HG03045 (cell line): ENCODE data around the gene U2AF1L4.

Source experiments
- ATAC-seq: cut with Tn5 transposase; IDR thresholded peaks from one replicate; pipeline ENCODE4 v1.9.1; 2021; ENCODE audit warnings: mild to moderate bottlenecking, moderate library complexity; ENCODE audit not compliant: unreplicated experiment

The U2AF1L4 gene

GRCh38 chr19:35745328-35746086 lies at the start of gene U2AF1L4, which contains the start of gene PSENEN:
Gene U2AF1L4 (minus strand): TSS chr19:35745418. CDS start chr19:35745391, 27 bp downstream.
Gene PSENEN (plus strand): TSS chr19:35745651. CDS start chr19:35745931, 280 bp downstream.
- peak; percentile 41 for ATAC-seq

GRCh38 chr19:35793381-35794165 lies 48.4 kb upstream of the U2AF1L4 start:
- no peak for ATAC-seq

- no peak for ATAC-seq
Observed at GRCh38 chr19:35792888-35793287, 47.7 kb upstream of the U2AF1L4 start.

GRCh38 chr19:35792312-35792711 lies 47.1 kb upstream of the U2AF1L4 start:
- ATAC-seq = no peak

- ATAC-seq = no peak
Observed at GRCh38 chr19:35791814-35792279, 46.6 kb upstream of the U2AF1L4 start.

GRCh38 chr19:35790981-35791813 lies 46.0 kb upstream of the U2AF1L4 start:
- no peak for ATAC-seq

- ATAC-seq = no peak
Observed at GRCh38 chr19:35789978-35790944, 45.0 kb upstream of the U2AF1L4 start.

- ATAC-seq = no peak
Observed at GRCh38 chr19:35789195-35789977, 44.2 kb upstream of the U2AF1L4 start.

GRCh38 chr19:35788205-35788960 lies 43.2 kb upstream of the U2AF1L4 start:
- ATAC-seq = no peak

- ATAC-seq = no peak
Observed at GRCh38 chr19:35787227-35787799, 42.1 kb upstream of the U2AF1L4 start.

GRCh38 chr19:35786299-35787160 lies 41.3 kb upstream of the U2AF1L4 start:
- ATAC-seq = no peak

GRCh38 chr19:35785339-35785627 lies 40.1 kb upstream of the U2AF1L4 start:
- ATAC-seq = no peak

GRCh38 chr19:35784503-35785338 lies 39.5 kb upstream of the U2AF1L4 start:
- ATAC-seq = no peak

GRCh38 chr19:35783469-35784434 lies 38.5 kb upstream of the U2AF1L4 start:
- ATAC-seq = no peak

- ATAC-seq = no peak
Observed at GRCh38 chr19:35782589-35782988, 37.4 kb upstream of the U2AF1L4 start.
